HG02938 (cell line): ENCODE data around the gene CSN1S1.

Experiments used
- ATAC-seq: cut with Tn5 transposase; IDR thresholded peaks from one replicate; pipeline ENCODE4 v1.9.1; 2021; ENCODE audit warnings: mild to moderate bottlenecking, moderate library complexity; ENCODE audit not compliant: unreplicated experiment

Gene CSN1S1

GRCh38 chr4:69986663-69987062, 55.8 kb downstream of the CSN1S1 start:
- ATAC-seq, result no peak

GRCh38 chr4:69991016-69991415, 60.1 kb downstream of the CSN1S1 start:
- ATAC-seq, result no peak

GRCh38 chr4:69994782-69995181, 63.9 kb downstream of the CSN1S1 start:
- no peak for ATAC-seq

GRCh38 chr4:69995526-69996016, 64.7 kb downstream of the CSN1S1 start, which contains the start of gene STATH:
STATH (plus strand) TSS chr4:69995966; CDS start chr4:69998438, 2,472 bp downstream.
- no peak for ATAC-seq
